Dedifferentiated amniotic fluid mesenchymal stem cell (primary cell): ENCODE results near the gene DLG1.

Experiments used
- DNase-seq: peaks from one replicate; pipeline ENCODE4 v3.0.0-alpha.2; 2016; ENCODE audit errors: extremely low spot score

Gene DLG1

GRCh38 chr3:197317250-197317963, 19.0 kb upstream of the DLG1 start:
- peak; percentile 94 for DNase-seq

GRCh38 chr3:197312431-197312830, 14.0 kb upstream of the DLG1 start:
- no peak for DNase-seq

GRCh38 chr3:197311591-197311990, 13.2 kb upstream of the DLG1 start:
- no peak for DNase-seq

- DNase-seq = peak; percentile 96
Measured at GRCh38 chr3:197309528-197310361, 11.3 kb upstream of the DLG1 start.

- peak; percentile 80 for DNase-seq
Measured at GRCh38 chr3:197308591-197308990, 10.2 kb upstream of the DLG1 start.

GRCh38 chr3:197306374-197307086, 8.1 kb upstream of the DLG1 start:
- DNase-seq = peak; percentile 78

- DNase-seq = no peak
Measured at GRCh38 chr3:197305854-197306253, 7.4 kb upstream of the DLG1 start.

GRCh38 chr3:197303452-197303851, 5.0 kb upstream of the DLG1 start:
- DNase-seq = no peak

GRCh38 chr3:197302696-197303341, 4.4 kb upstream of the DLG1 start:
- DNase-seq = no peak

GRCh38 chr3:197302033-197302432, 3.6 kb upstream of the DLG1 start:
- DNase-seq = no peak

GRCh38 chr3:197300361-197300760, 1.9 kb upstream of the DLG1 start:
- no peak for DNase-seq

GRCh38 chr3:197298945-197299854, 788 bp upstream of the DLG1 start:
- no peak for DNase-seq

- DNase-seq = peak; percentile 74
Measured at GRCh38 chr3:197297476-197298340, 704 bp downstream of the DLG1 start.

- DNase-seq = no peak
Measured at GRCh38 chr3:197297002-197297401, 1.4 kb downstream of the DLG1 start.

- DNase-seq = no peak
Measured at GRCh38 chr3:197296545-197296944, 1.9 kb downstream of the DLG1 start.

- DNase-seq = no peak
Measured at GRCh38 chr3:197295871-197296270, 2.5 kb downstream of the DLG1 start.

- no peak for DNase-seq
Measured at GRCh38 chr3:197293605-197294237, 4.7 kb downstream of the DLG1 start.

- no peak for DNase-seq
Measured at GRCh38 chr3:197292648-197293047, 5.8 kb downstream of the DLG1 start.

- no peak for DNase-seq
Measured at GRCh38 chr3:197292083-197292646, 6.2 kb downstream of the DLG1 start.
